ENCODE measurements around the gene EEF2K. TPM values are rescaled to one million over a fixed set of nuclear protein-coding genes. Genes with fewer than 3 reads are reported as not detected.

The EEF2K gene
- total RNA-seq, 1 donor: 34.2 TPM

DNA sequence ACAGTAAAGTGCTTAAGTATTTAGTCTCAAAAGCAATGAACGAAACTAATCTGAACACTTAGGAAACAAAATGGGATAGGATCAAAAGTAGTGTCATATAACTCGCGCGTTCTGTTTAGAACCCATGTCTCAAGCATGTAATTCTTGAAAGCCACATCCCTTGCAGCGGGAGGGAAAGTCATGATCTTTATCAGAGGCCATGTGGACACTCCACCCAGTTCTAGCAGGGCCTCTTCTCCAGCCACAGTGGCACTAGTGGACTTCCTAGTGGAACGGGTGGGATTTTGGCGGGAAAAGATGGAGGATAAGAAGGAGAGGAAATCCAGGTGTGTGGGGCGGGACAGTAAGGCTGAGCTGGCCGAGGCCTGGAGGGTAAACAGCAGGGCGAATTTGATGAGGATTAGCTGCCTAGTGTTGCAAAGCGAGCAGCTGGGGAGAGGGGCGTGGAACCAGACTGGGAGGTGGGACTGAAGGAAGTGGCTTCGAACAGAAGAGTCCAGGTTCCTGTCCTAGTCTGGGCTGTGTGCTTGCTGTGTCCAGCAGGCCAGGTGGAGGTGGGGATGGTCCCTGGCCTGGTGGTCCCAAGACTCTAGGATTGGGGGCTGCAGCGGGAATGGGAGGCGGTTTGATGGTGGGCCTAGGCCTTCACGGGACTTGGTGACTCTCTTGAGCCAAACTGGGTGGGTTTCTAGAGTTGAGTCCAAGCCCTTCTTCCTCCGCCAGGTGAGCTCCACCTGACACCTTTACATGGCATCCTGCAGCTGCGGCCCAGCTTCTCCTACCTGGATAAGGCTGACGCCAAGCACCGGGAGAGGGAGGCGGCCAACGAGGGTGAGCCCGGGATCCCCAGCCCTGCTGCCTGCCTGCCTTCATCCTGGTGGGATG, 107.1 kb downstream of the EEF2K start:
- DNase-seq (ENCODE audit: low read depth in 2 of 3, low spot score in 2 of 3): no peak

DNA sequence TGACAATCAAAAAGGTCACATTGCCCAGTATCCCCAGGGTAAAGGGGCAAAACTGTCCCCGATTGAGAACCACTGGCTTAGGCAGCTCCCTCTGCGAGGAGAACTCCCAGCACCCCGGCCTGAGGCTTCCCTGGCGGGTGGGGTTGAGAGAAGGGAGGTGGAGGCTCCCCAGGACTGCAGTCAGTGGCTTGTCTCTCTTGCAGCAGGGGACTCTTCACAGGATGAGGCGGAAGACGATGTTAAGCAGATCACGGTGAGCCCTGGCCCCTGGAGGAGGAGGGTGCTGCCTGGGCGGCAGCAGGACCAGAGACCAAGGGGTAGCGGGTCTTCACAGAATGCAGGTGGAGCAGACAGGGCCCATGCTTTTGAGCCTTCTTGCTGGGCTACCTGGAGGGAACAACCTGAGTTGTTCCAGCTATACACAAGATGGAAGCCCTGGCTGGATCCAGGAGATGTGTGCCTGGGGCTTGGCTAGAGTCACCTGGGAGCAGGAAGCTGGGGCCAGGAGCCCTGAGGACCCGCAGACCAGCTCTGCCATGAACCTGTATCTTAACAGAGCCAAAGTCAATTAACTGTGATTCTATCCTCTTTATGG, 107.9 kb downstream of the EEF2K start:
- DNase-seq (ENCODE audit: low read depth in 2 of 3, low spot score in 2 of 3): no peak

DNA sequence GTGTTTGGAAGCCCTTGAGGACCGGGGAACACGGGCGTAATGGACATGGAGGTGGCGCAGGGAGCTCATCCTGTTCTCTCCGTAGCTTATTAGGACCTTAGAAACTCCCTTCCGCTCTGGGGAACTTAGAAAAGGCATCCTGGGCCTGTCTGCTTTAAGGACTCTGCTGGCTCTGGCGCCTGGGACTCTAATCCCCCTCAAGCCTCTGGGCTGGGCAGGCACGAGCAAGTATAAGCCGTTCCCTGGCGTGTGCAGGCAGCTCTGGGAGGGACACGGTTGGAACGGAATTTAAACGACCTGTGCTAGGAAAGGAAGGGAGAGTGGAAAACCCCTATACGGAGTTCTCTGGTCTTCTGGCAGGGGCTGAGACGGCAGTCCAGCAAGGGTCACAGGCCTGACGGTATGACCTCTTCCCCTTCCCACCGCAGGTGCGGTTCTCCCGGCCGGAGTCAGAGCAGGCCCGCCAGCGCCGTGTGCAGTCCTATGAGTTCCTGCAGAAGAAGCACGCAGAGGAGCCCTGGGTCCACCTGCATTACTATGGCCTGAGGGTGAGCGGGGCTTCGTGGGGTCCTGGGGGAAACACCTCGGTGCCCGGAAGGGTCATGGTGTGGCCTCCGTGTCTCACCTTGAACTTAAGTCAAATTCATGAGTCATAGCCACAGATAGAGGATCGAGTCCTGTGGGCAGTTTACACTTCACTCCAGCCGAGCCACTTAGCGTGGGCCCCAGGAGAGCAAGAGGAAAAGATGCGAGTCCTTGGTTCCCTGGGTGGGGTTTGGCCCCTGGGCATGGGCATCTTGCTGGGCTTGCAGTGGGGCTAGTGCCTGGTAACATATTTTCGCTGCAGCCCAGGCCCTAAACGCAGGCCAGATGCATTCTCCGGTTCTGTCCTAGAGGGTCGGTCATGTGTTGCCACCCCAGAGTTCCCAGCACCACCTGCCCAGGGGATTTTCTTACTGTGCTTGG, 108.9 kb downstream of the EEF2K start:
- DNase-seq (ENCODE audit: low read depth in 2 of 3, low spot score in 2 of 3): no peak

DNA sequence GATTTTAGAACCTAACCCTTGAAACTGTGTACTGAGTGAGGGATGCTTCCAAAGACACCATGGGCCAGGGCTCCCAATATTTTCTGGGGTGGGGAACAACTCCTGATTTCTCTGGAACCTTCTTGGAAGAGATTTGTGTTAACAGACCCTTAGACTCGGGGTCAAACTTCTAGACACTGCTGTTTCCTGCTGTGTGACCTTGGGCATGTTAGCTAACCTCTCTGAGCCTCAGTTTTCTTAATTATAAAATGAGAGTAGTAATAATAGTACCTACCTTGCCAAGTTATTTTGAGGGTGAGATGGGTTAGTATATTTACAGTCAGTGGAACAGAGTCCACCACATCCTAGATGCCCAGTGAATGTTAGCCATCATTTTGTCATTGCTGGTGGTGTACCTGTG, 109.9 kb downstream of the EEF2K start:
- no peak for DNase-seq (ENCODE audit: low read depth in 2 of 3, low spot score in 2 of 3)

DNA sequence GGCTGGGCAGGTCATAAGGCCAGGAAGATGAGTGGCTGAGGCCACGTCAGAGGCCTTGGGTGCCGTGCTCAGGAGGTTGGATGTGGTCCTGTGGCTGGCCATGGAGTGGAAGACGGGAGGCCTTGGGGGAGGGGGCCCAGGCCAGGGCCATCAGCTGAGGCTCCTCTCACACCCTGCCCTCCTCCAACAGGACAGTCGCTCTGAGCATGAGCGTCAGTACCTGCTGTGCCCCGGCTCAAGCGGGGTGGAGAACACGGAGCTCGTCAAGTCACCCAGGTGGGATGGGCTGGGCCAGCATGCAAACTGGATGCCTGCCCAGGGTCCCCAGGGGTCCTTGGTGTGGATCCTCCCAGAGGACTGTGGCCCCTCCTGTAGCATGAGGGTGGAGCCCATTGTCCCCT, 110.3 kb downstream of the EEF2K start:
- no peak for DNase-seq (ENCODE audit: low read depth in 2 of 3, low spot score in 2 of 3)

DNA sequence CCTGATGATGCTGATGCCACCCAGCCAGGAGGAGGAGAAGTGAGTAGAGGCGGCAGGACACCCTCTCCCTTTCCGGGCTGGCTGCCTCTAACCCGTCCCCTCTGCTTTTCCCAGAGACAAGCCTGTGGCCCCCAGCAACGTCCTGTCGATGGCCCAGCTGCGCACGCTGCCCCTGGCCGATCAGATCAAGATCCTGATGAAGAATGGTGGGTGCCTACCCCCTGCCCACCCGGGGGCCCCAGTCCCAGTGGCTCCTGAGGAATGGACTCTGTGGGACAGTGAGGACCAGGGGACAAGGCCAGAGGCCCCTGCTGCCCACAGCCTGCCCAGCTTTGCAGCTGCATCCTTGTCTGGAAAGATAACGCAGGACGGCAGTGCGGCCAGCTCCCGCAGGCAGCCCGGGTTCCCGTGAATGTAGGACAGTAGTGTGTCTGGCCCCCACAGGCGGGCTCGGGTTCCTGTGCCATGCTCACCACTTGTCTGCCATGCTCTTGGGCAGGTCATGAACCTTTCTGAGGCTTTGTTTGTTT, 111.0 kb downstream of the EEF2K start:
- DNase-seq (ENCODE audit: low read depth in 2 of 3, low spot score in 2 of 3): no peak

DNA sequence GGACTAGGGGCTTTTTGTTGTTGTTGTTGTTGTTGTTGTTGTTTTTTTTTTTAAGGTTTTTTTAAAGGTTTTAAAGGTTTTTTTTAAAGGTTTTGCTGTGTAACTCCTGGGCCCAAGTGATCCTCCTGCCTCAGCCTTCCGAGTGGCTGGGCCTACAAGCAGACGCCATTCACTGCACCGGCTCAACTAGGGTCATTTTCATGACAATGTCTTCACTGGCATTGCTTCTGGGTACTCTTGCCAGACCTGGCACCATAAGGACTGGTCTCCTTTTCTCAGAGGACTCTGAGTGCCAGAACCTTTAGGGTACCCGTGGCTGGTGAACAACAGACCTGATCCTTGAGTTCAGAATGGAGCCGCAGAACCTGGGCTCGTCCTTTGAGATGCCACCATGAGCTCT, 111.5 kb downstream of the EEF2K start:
- no peak for DNase-seq (ENCODE audit: low read depth in 2 of 3, low spot score in 2 of 3)

DNA sequence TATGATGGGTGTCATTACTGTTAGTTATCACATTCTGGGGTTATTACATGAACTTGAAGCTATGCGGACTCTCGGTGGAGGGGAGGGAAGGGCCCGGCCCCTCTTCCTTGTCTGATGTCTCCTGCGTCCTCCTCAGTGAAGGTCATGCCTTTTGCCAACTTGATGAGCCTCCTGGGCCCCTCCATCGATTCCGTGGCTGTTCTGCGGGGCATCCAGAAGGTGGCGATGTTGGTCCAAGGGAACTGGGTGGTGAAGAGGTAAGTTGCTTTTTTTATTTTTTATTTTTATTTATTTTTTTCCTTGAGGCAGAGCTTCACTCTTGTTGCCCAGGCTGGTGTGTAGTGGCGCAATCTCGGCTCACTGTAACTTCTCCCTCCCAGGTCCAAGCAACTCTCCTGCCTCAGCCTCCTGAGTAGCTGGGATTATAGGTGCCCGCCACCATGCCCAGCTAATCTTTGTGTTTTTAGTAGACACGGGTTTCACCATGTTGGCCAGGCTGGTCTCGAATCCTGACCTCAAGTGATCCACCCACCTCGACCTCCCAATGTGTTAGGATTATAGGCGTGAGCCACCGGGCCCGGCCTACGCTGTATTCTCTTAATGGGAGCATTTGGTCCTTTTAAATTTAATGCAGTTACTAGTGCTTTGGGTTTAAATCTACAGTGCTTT, 112.7 kb downstream of the EEF2K start:
- peak in 2 of 3 donors; percentile 31 to 62 for DNase-seq (ENCODE audit: low read depth in 2 of 3, low spot score in 2 of 3)

DNA sequence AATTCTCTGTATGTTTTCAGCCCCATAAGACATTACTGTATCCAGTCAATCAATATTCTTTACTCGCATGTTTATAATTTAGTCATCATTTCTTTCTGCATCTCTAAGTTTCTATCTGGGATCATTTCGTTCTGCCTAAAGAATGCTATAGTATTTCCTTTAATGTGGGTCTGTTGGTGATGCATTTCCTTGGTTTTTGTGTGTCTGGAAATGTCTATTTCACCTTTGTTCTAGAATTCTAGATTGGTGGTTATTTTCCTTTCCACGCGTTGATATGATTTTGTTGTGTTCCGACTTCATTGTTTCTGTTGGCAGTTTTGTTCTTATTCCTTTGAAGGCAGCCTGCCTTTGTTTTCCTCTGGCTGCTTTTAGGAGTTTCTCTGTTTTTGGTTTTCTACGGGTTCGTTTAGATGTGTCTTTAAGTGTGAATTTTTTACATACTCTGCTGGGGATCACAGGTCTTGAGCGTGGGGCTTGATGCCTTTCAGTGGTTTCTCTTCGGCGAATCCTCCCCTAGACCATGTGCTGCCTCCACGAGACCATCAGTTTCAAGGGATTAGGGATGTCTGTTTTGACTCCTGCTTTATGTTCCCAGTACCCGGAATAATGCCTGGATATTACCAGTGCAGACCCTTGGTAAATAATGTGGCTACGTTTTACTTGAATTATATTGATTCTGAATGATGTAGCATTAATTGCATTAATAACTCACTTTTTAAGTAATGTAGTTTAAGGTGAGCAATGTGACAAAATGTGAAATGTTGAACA, 114.7 kb downstream of the EEF2K start:
- DNase-seq (ENCODE audit: low read depth in 2 of 3, low spot score in 2 of 3): no peak

DNA sequence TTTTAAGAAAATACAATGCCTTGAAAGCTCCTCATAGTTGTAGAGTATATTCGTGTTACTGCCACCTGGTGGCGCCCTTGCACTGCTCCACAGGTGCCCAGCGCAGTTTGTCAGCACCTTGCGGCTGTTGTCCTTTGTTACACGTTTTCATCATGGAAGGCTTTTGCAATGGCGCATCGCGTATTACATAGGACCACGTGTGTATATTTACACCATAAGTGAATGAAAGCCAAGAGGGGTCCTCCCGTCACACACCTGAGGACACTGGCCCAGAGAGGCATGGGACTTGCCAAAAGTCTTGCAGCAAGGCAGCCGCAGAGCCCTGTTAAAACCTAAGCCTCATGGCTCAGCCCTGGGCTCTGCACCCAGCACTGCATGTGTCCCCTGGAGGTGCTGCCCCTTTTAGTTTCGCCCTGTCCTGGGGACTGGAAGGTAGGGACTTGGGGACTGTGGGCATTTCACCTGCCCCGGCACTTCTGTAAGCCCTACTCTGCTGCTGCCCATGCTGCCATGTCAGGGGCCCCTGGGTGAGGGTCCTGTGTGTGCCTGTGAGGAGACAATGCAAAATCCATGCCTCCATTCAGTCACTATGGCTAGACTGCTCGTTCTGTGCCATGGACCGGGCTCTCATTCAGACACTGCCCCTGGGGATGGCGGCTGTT, 115.4 kb downstream of the EEF2K start:
- DNase-seq (ENCODE audit: low read depth in 2 of 3, low spot score in 2 of 3): peak; percentile 48 to 72 (median 63)

DNA sequence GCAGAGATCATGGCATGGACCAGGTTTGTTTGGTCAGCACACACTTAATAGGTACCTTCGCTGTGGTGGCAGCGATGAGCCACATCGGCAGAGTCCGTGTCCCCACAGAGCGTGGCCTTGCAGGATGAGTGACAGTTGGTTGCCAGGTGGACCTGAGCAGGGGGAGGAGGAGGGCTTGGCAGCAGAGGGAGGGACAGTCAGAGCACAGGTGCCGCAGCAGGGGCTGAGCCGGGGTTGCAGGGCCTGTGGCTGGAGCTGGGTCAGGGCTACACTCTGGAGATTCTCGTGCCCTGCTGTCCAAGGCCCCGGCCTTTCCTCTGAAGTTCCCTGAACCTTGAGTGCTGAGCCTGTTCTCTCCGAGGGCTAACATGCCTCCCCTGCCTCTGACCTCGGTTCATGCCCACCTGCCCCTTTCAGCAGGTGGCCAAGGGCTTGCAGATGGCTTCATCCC, 116.0 kb downstream of the EEF2K start:
- no peak for DNase-seq (ENCODE audit: low read depth in 2 of 3, low spot score in 2 of 3)

DNA sequence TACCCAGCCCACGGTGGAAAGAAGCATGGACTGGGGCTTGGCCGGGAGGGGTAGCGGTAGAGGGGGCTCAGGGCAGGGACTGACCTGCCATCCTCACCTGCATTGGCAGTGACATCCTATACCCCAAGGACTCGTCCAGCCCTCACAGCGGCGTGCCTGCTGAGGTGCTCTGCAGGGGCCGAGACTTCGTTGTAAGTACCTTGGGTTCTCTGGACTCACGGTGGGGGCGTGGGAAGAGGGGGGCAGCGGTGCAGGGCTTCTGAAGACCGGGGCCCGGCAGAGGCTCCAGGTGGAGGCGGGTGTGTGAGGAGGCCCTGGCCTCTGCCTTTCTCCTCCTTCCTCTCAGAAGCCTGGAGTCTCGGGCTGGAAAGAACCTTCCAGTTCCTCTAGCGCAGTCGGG, 116.7 kb downstream of the EEF2K start:
- no peak for DNase-seq (ENCODE audit: low read depth in 2 of 3, low spot score in 2 of 3)

DNA sequence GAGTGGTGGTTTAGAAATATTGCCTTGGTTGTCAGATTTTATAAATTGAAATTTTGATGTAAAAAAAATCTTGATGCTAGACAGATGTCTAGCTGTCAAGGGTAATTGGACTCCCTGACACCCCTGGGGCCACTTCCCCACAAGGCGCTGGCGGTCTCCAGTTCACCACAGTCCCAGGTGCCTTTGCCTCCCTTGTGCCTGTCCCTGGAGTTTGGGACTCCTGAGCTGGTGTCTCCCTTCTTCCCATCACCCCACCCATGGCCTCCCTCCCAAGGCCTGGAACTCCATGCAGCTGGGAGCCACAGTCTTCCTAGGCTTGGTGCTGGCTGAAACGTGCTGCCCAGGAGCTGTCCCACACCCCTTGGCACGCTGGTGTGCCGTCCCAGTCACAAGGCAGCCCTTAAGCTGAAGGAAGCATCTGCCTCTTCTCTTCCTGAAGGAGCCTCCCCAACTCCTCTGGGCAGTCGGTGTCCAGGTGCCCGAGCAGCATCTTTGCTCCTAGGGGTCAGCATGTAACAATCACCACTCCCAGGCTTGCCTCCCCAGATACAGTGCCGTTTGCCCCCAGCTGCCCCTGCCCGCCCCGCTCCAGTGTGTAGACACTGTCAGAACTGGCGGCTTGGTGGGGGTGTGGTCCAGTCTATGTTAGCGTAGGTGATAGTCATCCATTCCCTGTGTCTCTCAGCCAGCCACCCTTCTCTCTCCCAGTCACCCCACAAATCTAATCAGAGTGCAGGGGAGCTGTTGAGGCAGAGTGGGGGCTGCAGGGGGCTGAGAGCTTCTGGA, 117.3 kb downstream of the EEF2K start:
- DNase-seq (ENCODE audit: low read depth in 2 of 3, low spot score in 2 of 3): no peak

DNA sequence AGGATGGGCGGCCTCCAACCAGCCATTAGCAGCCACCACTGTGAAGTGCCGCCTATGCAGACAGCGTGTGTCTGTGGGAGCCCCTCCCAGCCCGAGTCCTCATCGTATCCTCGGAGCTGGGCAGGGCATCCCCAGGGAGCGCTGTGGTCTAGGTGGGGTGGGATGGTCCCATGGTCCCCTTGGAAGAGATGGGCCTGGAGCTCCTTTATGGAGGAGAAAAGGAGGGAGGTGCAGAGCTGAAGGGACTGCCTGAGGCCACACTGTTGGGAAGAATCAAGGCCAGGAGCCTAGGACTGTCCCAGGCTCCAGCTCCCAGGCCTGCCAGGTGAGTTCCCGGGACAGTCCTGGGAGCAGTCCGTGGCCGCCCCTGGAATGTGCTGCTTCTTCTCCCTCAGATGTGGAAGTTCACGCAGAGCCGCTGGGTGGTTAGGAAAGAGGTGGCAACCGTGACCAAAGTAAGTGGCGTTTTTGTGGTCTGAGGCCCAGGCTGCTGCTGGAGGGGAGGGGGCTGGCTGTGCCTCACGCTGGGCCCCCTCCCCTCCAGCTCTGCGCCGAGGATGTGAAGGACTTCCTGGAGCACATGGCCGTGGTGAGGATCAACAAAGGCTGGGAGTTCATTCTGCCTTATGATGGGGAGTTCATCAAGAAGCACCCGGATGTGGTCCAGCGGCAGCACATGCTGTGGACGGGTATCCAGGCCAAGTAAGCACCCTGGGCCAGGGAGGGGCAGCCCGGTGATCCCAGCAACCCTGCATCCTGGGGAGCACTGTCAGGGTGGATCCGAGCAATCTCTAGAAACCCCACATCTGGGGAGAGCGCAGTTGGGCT, 118.1 kb downstream of the EEF2K start:
- DNase-seq (ENCODE audit: low read depth in 2 of 3, low spot score in 2 of 3): no peak

DNA sequence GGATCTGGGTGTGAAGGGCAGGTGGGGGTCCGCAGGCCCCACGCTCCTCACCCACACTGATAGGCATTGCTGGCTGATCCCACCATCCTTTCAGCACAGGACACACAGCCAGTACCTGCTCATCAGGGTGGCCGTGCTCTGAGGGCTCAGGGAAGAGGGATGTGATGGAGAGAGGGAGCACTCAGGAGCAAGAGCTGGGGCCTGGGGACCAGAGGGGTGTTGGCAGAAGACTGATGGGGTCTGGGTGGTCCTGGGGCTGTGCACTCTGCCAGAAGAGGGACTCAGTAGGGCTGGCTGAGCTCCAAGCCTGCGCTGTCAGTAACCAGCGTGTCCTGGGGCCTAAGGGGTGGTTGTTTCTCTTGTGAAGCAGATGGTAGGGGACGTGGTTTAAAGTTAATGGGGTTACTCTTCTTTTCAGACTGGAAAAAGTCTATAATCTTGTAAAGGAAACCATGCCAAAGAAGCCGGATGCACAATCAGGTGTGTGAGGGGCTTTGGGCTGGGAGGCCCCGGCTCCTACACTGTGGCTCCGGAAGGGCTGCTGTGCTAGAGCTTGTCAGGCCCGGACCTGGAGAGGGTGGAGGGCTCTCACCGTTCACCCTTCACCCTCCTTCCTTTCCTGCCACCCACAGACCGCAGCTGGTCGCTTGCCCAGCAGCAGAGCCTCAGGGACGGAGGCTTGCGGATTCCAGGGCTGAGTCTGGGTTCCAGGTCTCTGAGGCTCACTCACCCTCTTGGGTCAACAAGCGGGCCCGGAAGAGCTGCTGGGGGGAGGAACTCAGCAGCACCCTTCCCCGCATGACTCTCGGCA, 118.9 kb downstream of the EEF2K start:
- no peak for DNase-seq (ENCODE audit: low read depth in 2 of 3, low spot score in 2 of 3)

DNA sequence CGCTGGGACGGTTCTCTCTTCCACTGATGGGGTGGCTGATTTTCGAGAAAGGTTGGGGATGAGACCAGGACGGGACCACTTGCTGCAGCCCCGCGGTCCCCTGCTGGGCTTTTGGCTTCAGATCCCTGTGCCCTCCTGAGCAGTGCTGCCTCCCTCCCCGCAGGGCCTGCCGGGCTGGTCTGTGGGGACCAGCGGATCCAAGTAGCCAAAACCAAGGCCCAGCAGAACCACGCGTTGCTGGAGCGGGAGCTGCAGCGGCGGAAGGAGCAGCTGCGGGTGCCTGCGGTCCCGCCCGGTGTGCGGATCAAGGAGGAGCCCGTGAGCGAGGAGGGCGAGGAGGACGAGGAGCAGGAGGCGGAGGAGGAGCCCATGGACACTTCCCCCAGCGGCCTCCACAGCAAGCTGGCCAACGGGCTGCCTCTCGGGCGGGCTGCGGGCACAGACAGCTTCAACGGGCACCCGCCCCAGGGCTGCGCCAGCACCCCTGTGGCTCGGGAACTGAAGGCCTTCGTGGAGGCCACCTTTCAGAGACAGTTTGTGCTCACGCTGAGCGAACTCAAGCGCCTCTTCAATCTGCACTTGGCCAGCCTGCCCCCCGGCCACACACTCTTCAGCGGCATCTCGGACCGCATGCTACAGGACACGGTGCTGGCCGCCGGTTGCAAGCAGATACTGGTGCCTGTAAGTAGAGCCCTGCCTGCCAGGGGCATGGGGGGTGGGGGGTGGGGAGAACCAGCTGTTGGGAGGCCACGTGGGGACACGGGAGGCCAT, 119.7 kb downstream of the EEF2K start:
- no peak for DNase-seq (ENCODE audit: low read depth in 2 of 3, low spot score in 2 of 3)

Data from hematopoietic multipotent progenitor cell (in vitro differentiated cells).